Neural crest cell (in vitro differentiated cells): Measurements from ENCODE around the gene RSPRY1. TPM values are rescaled to one million over a fixed set of nuclear protein-coding genes. Genes with fewer than 3 reads are reported as not detected.

Experiments
- DNase-seq: peaks from one replicate; pipeline ENCODE4 v3.0.0; 2021; ENCODE audit warnings: low read depth, mixed read lengths, low spot score
- H3K27ac Mint-ChIP-seq: one replicate; pipeline ENCODE4 v1.8.0; 2021; ENCODE audit warnings: mild to moderate bottlenecking, mixed read lengths; ENCODE audit not compliant: unreplicated experiment
- H3K27me3 Mint-ChIP-seq: 2 replicates; pipeline ENCODE4 v1.8.0; 2021; ENCODE audit warnings: low read depth, mild to moderate bottlenecking, mixed read lengths
- H3K36me3 Mint-ChIP-seq: 2 replicates; pipeline ENCODE4 v1.8.0; 2021; ENCODE audit warnings: low read depth, mild to moderate bottlenecking, mixed read lengths
- H3K4me1 Mint-ChIP-seq: 2 replicates; pipeline ENCODE4 v1.8.0; 2021; ENCODE audit warnings: mixed read lengths
- H3K4me3 Mint-ChIP-seq: one replicate; pipeline ENCODE4 v1.8.0; 2021; ENCODE audit warnings: mild to moderate bottlenecking, mixed read lengths
- H3K9me3 Mint-ChIP-seq: 2 replicates; pipeline ENCODE4 v1.8.0; 2021; ENCODE audit warnings: mixed read lengths
- total RNA-seq: library from RNA; stranded (reverse); gene quantifications from 2 replicates; pipeline ENCODE4 v1.2.1, GENCODE V29; 2021
- TF ChIP-seq, protein P1 (sequence below): fragments of 200-600 bp; sonication (generic); conservative IDR thresholded peaks from 2 replicates; pipeline ENCODE4 v1.5.0; 2021; ENCODE audit warnings: antibody characterized with exemption, mild to moderate bottlenecking

RSPRY1 gene
- total RNA-seq, 1 donor from 2014 or later = 53.4 TPM

DNA sequence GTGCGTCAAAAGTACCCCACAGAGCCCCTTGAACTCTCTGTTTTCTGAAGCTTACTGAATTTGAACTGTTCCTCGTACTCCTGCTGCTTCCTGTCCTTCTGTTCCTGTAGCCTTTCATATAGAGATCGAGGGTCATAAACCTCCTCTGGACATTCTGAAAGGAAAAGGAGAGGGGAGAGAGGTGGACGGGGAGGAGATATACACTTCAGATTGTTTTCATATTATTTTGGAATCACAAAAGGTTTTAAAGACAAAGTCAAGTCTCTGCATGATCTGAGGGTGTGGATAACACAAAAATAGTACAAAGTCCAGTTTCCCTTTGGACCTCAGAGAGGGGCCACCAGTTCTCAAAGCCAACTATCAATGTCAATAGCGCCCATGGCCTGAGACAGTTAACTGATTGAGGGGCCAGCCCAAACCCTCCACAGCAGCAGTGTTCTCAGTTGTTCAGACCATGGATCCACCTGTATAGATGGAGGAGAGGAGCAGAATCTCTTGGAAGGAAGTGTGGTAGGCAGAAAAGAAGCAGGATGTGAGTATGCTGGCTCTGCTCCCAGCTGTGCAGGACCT is 13.3 kb upstream of the RSPRY1 start:
- Mint-ChIP-seq H3K9me3 (no peaks in the 10 kb centered on the region), H3K4me1 (peaks cover 15% of the 10 kb centered on the region), H3K27ac (no peak overlapping the region), H3K36me3 (peaks cover 17% of the 10 kb centered on the region), H3K4me3 (no peak overlapping the region), H3K27me3 (no peaks in the 10 kb centered on the region)
- no peak for DNase-seq
- TF ChIP-seq, protein P1, sequence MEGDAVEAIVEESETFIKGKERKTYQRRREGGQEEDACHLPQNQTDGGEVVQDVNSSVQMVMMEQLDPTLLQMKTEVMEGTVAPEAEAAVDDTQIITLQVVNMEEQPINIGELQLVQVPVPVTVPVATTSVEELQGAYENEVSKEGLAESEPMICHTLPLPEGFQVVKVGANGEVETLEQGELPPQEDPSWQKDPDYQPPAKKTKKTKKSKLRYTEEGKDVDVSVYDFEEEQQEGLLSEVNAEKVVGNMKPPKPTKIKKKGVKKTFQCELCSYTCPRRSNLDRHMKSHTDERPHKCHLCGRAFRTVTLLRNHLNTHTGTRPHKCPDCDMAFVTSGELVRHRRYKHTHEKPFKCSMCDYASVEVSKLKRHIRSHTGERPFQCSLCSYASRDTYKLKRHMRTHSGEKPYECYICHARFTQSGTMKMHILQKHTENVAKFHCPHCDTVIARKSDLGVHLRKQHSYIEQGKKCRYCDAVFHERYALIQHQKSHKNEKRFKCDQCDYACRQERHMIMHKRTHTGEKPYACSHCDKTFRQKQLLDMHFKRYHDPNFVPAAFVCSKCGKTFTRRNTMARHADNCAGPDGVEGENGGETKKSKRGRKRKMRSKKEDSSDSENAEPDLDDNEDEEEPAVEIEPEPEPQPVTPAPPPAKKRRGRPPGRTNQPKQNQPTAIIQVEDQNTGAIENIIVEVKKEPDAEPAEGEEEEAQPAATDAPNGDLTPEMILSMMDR = no peak

DNA sequence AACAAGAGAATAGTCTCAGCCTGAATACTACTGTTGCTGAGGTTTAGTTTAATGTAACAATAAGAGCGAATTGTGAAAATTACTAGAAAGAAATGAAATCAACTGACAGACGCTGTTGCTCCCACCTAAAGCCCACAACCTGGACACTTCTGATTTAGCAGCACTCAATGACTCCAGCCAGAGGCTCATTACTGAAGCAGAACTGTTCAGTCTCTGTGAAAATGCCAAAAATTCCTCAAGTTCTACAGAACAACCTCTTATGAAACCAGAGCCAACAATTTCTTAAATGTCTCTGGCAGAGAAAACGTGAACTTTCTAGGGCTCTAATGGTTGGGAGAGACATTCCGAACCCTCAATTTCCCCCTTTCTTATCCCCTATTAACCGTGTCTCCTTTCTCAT is 10.2 kb upstream of the RSPRY1 start:
- Mint-ChIP-seq H3K27me3 (no peaks in the 10 kb centered on the region), H3K36me3 (peaks cover 17% of the 10 kb centered on the region), H3K4me3 (no peak overlapping the region), H3K4me1 (peaks cover 5% of the 10 kb centered on the region), H3K27ac (no peak overlapping the region), H3K9me3 (no peaks in the 10 kb centered on the region)
- TF ChIP-seq, protein P1 = no peak
- DNase-seq = no peak

DNA sequence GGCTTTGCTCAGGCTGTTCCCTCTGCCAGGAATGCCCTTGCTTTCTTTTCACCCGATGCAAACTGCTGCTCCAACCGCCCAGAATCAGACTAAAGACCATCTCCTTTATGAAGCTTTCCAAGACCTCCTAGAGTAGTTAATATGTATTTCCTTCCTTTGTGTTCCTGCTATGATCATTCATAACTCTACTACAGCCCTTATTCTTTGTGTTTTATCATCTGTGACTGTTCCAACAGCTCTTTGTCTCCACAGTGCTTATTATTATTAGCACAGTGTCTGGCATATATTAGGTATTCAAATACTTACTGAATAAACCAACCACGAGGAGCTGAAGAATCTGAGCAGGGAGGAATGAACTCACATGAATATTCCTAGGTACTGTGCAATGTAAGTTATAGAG is 7.9 kb upstream of the RSPRY1 start:
- Mint-ChIP-seq H3K36me3 (peaks cover 3% of the 10 kb centered on the region), H3K4me3 (no peak overlapping the region), H3K27ac (no peak overlapping the region), H3K9me3 (no peaks in the 10 kb centered on the region), H3K27me3 (no peaks in the 10 kb centered on the region), H3K4me1 (peaks cover 10% of the 10 kb centered on the region)
- DNase-seq = no peak
- TF ChIP-seq, protein P1 = no peak

DNA sequence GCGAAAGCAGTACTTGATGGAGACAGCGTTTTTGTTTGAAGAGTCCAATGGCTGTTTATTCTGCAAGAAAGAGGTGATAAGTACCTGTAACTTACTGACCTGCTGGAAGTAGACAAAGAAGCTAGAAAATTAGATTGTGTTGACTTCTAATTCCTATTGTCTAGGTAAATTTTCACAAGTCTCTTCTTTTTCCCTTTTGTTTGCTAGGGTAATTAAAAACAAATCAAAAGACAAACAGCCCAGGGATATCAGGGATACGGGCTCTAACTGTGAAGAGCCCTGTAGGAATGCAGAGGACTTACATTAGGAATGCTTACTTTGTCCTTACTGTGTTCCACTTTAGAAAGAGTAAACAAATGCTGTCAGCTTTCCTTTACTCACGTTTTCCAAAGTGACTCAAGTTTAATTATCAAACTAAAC is 7.3 kb upstream of the RSPRY1 start:
- Mint-ChIP-seq H3K36me3 (no peaks in the 10 kb centered on the region), H3K4me1 (peaks cover 13% of the 10 kb centered on the region), H3K27ac (no peak overlapping the region), H3K9me3 (no peaks in the 10 kb centered on the region), H3K27me3 (no peaks in the 10 kb centered on the region), H3K4me3 (no peak overlapping the region)
- no peak for DNase-seq
- TF ChIP-seq, protein P1 = no peak

DNA sequence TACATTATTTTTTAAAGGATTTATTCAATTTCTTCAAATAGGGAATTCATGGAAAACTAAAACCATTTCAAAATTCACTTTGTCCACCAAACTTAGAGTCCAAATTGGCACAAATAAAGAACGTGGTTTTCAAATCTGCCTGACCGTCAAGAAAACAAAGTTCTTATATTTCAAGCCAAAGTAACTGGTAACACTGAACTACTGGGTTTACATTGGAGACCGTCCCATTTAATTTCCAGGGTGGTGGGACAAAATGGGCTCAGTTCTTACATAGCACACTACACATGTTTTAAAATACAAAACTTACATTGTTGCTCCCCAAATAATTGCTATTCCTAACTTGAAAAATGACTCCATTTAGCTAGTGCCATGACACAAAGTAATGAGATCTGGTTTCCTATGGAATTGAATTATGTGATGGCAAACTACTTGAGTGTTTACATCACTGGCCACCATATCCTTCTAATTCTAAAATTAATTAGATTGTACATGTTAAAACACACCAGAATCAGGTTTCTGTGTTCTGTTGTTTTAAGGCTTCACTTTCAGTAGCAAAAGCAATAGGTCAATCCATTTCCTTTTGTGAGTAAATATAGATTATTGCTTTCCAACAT is 6.8 kb upstream of the RSPRY1 start:
- H3K27me3 Mint-ChIP-seq = no peaks in the 10 kb centered on the region
- no peaks in the 10 kb centered on the region for H3K36me3 Mint-ChIP-seq
- peaks cover 17% of the 10 kb centered on the region for H3K4me1 Mint-ChIP-seq
- DNase-seq = no peak
- TF ChIP-seq, protein P1 = no peak
- no peak overlapping the region for H3K4me3 Mint-ChIP-seq
- H3K27ac Mint-ChIP-seq = no peak overlapping the region
- H3K9me3 Mint-ChIP-seq = no peaks in the 10 kb centered on the region
